Stimulated activated CD8-positive, alpha-beta memory T cell treated with anti-CD3 and anti-CD28 coated beads, Interleukin-4, amount 100 ng/mL, for 48 hours (primary cell): ENCODE data around the gene CYFIP2.

Experiments
- DNase-seq: peaks from one replicate; pipeline ENCODE4 v3.0.0-alpha.2; 2020

The CYFIP2 gene

GRCh38 chr5:157327771-157328170, 61.8 kb downstream of the CYFIP2 start:
- no peak for DNase-seq

- peak; percentile 68 for DNase-seq
Measured at GRCh38 chr5:157328277-157328912, 62.5 kb downstream of the CYFIP2 start.

GRCh38 chr5:157331807-157332206, 65.9 kb downstream of the CYFIP2 start:
- no peak for DNase-seq

- no peak for DNase-seq
Measured at GRCh38 chr5:157335534-157336422, 69.9 kb downstream of the CYFIP2 start.

GRCh38 chr5:157336423-157336744, 70.5 kb downstream of the CYFIP2 start:
- no peak for DNase-seq

GRCh38 chr5:157339409-157339808, 73.5 kb downstream of the CYFIP2 start:
- no peak for DNase-seq

- DNase-seq = peak; percentile 66
Measured at GRCh38 chr5:157342822-157343402, 77.0 kb downstream of the CYFIP2 start.

GRCh38 chr5:157343842-157344790, 78.2 kb downstream of the CYFIP2 start:
- no peak for DNase-seq

- DNase-seq = no peak
Measured at GRCh38 chr5:157345067-157345466, 79.1 kb downstream of the CYFIP2 start.

GRCh38 chr5:157345485-157345884, 79.6 kb downstream of the CYFIP2 start:
- no peak for DNase-seq

GRCh38 chr5:157347301-157348048, 81.6 kb downstream of the CYFIP2 start:
- no peak for DNase-seq

GRCh38 chr5:157348049-157348400, 82.1 kb downstream of the CYFIP2 start:
- DNase-seq = no peak

- no peak for DNase-seq
Measured at GRCh38 chr5:157350939-157351801, 85.2 kb downstream of the CYFIP2 start.

- DNase-seq = no peak
Measured at GRCh38 chr5:157351802-157352092, 85.8 kb downstream of the CYFIP2 start.

- DNase-seq = peak; percentile 84
Measured at GRCh38 chr5:157352756-157353340, 86.9 kb downstream of the CYFIP2 start.

- no peak for DNase-seq
Measured at GRCh38 chr5:157354800-157355199, 88.9 kb downstream of the CYFIP2 start.

- no peak for DNase-seq
Measured at GRCh38 chr5:157356576-157356975, 90.7 kb downstream of the CYFIP2 start.

- no peak for DNase-seq
Measured at GRCh38 chr5:157357823-157358222, 91.9 kb downstream of the CYFIP2 start.

GRCh38 chr5:157358871-157359270, 92.9 kb downstream of the CYFIP2 start:
- DNase-seq = no peak

- DNase-seq = no peak
Measured at GRCh38 chr5:157359356-157360055, 93.6 kb downstream of the CYFIP2 start.
